ENCODE data around the gene MAFF.

- TF ChIP-seq CTCF (IDR thresholded peaks at IDR 0.05; ENCODE audit: low read depth, low read length, poor library complexity, severe bottlenecking) (no peak), EZH2phosphoT487 (IDR thresholded peaks at IDR 0.05; ENCODE audit: borderline replicate concordance, low read length) (no peak)
These were observed 25.5 kb upstream of the MAFF start for GRCh38 chr22:38176170-38176741.

Data from DOHH2 (cell line).